B cell (primary cell): ENCODE measurements around the gene MCAM. TPM values are rescaled to one million over a fixed set of nuclear protein-coding genes. Genes with fewer than 3 reads are reported as not detected.

Experiments used
- polyA plus RNA-seq: library from polyadenylated mRNA; depleted of rRNA; stranded (reverse); fragments of >200 nt; gene quantifications from 2 replicates; pipeline ENCODE4 v1.2.3, GENCODE V29; 2012
- small RNA-seq: library from RNA; depleted of rRNA; stranded (forward); fragments of <200 nt; gene quantifications from one replicate; pipeline ENCODE3, GENCODE V24; 2012; ENCODE audit warnings: low replicate concordance, low read depth; ENCODE audit not compliant: insufficient read length
- total RNA-seq, 2 donors: library from RNA; stranded (reverse); fragments of 120-200 nt in 1 of 2; gene quantifications; 1 replicate in 1 of 2; 2 replicates in 1 of 2; pipeline versions ENCODE4 v1.2.3 to v1.2.4, GENCODE V29; 2013 to 2022

Gene MCAM
- total and polyA plus RNA-seq, 2 donors (not counting 1 experiment from before 2014, with no cell fraction given): 0.42 to 1.1 TPM

Small RNA genes within 50 kb of the gene (small RNA-seq; reads per million reads assigned to genes)
- gene RF01225: not detected
- not detected for gene RNU6-262P

Other genes starting within 250 kb of the MCAM start
- gene VPS11, start 249.3 kb downstream of the MCAM start, total RNA-seq: 64.7 and 71.1 TPM in 2 replicates
- 31.6 and 35.7 TPM in 2 replicates for gene VPS11, start 249.3 kb downstream of the MCAM start, polyA plus RNA-seq
- 7.6 and 9.2 TPM in 2 replicates for gene HMBS, start 232.2 kb downstream of the MCAM start, total RNA-seq
- 17.7 and 18.2 TPM in 2 replicates for gene HMBS, start 232.2 kb downstream of the MCAM start, polyA plus RNA-seq
- 34.5 and 38.3 TPM in 2 replicates for gene DPAGT1, start 215.3 kb downstream of the MCAM start, total RNA-seq
- gene DPAGT1, start 215.3 kb downstream of the MCAM start, polyA plus RNA-seq: 60.3 and 64.3 TPM in 2 replicates
- gene C2CD2L, start 209.8 kb downstream of the MCAM start, total RNA-seq: 9.5 and 13.8 TPM in 2 replicates
- gene C2CD2L, start 209.8 kb downstream of the MCAM start, polyA plus RNA-seq: 14.1 and 17.0 TPM in 2 replicates
- 78.7 and 84.6 TPM in 2 replicates for gene HINFP, start 195.6 kb downstream of the MCAM start, total RNA-seq
- gene HINFP, start 195.6 kb downstream of the MCAM start, polyA plus RNA-seq: 51.5 and 60.6 TPM in 2 replicates
- gene ABCG4, start 168.1 kb downstream of the MCAM start, total RNA-seq: not detected in 2 replicates
- gene ABCG4, start 168.1 kb downstream of the MCAM start, polyA plus RNA-seq: not detected in 2 replicates
- gene NLRX1, start 148.4 kb downstream of the MCAM start, total RNA-seq: 9.6 and 10.4 TPM in 2 replicates
- gene NLRX1, start 148.4 kb downstream of the MCAM start, polyA plus RNA-seq: 4.5 and 6.3 TPM in 2 replicates
- 0.22 and 0.76 TPM in 2 replicates for gene NHERF4, start 131.7 kb downstream of the MCAM start, total RNA-seq
- gene NHERF4, start 131.7 kb downstream of the MCAM start, polyA plus RNA-seq: 0.61 TPM in 1 of 2 replicates, not detected in the other
- 35.2 and 38.7 TPM in 2 replicates for gene CBL, start 110.8 kb downstream of the MCAM start, total RNA-seq
- 11.7 and 12.5 TPM in 2 replicates for gene CBL, start 110.8 kb downstream of the MCAM start, polyA plus RNA-seq
- 21.3 and 21.8 TPM in 2 replicates for gene RNF26, start 17.4 kb upstream of the MCAM start, total RNA-seq
- 11.6 and 15.5 TPM in 2 replicates for gene RNF26, start 17.4 kb upstream of the MCAM start, polyA plus RNA-seq
- gene C1QTNF5, start 23.8 kb upstream of the MCAM start, total RNA-seq: not detected in 2 replicates
- gene C1QTNF5, start 23.8 kb upstream of the MCAM start, polyA plus RNA-seq: not detected in 2 replicates
- gene MFRP, start 29.6 kb upstream of the MCAM start, total RNA-seq: not detected in 2 replicates
- not detected in 2 replicates for gene MFRP, start 29.6 kb upstream of the MCAM start, polyA plus RNA-seq
- not detected in 2 replicates for gene USP2, start 64.6 kb upstream of the MCAM start, total RNA-seq
- gene USP2, start 64.6 kb upstream of the MCAM start, polyA plus RNA-seq: 0.09 and 0.40 TPM in 2 replicates
- gene THY1, start 106.0 kb upstream of the MCAM start, total RNA-seq: not detected in 2 replicates
- not detected in 2 replicates for gene THY1, start 106.0 kb upstream of the MCAM start, polyA plus RNA-seq